Inflammatory macrophage treated with lipopolysaccharide for 1 hour (primary cell): ENCODE data around the gene NEDD8.

ENCODE experiments used
- DNase-seq, 2 donors: peaks; one replicate each; pipeline ENCODE4 v3.0.0-alpha.2; 2020 to 2022

The NEDD8 gene

DNA sequence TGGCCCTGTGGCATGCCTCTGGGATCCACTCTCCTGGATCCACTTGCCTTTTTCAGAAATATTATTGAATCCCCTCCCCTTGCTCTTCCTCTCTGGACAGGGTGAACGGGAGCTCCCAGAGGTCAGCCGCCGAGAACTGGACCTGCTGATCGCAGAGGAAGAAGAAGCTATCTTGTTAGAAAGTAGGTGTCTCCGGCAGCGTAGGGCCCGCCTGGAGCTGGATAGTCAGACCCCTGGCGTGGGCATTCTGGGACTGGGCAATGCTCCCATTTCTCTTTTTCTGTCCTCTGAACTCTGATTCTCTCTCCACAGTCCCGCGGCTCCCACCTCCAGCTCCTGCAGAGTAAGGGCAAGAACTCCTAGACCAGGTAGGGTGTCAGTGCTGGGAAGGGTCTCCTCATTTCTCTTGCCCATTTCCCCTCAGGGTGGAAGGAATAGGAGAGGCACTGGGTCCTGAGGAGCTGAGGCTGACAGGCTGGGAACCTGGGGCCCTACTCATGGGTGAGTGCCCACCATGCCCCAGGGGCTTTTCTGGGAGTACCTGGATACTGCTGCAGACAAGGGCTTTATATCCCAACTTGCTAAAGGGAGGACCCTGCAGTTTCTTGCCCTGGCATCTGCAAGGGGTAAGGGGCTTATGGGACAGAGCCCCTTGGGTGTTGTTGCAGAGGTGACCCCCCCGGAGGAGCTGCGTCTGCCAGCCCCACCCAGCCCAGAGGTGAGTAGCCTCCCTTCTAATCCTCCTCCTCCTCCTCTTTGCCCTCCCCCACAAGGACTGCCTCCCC, 54.9 kb downstream of the NEDD8 start:
- no peak for DNase-seq

DNA sequence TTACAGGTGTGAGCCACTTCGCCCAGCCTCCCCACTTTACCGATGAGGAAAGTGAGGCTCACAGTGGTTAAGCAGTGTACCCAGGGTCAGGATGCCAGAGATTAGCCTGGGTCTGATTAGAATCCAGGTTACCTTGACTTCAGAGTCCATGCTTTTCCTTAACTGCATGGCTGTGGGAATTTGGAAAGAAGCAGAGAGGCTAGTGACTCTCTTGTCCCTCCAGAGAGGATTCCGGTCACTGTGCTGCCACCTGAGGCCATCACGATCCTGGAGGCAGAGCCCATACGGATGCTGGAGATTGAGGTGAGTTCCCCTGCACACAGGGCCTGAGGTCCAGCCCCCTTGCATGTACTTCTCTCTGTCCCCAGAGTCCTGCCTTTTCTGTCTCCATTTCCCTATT, 55.6 kb downstream of the NEDD8 start:
- DNase-seq: no peak

DNA sequence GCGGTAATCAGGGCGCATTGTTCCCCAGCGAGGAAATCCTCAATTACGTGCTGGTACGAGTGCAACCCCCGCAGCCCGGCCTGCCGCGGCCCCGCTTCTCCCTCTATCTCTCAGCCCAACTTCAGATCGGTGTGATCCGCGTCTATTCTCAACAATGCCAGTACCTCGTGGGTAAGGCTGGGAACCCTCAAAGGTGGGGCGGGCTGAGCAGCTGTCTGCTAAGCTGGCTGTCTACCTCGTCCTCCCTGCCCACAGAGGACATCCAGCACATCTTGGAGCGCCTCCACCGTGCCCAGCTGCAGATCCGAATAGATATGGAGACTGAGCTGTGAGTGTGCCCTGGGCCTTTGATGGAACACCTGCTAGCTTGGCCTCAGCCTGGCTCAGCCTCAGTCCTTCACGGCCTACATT, 59.3 kb downstream of the NEDD8 start:
- no peak for DNase-seq

DNA sequence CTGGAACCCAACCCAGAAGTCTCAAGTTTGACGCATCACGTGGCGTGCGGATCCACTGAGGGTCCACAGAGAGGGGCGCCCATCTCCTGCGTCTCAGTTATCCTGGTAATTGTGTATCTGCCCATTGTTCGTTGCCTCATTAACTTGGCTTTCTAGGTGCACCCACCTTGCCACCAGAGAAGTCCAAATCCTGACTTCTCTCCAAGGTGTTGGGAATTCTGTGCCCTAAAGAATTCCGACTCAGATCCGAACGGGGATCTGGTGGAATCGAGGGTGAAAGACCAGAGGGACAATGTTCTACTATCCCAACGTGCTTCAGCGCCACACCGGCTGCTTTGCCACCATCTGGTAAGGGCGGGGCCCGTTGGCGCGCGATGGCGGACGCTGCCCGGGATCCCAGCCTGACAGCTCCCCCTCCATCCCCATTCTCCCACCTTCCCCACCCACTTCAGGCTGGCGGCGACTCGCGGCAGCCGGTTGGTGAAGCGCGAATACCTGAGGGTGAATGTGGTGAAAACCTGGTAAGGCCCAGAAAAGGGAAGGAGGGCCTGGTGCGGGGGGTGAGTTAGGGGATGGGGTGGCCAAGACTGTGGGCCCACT, 59.8 kb downstream of the NEDD8 start:
- no peak for DNase-seq

DNA sequence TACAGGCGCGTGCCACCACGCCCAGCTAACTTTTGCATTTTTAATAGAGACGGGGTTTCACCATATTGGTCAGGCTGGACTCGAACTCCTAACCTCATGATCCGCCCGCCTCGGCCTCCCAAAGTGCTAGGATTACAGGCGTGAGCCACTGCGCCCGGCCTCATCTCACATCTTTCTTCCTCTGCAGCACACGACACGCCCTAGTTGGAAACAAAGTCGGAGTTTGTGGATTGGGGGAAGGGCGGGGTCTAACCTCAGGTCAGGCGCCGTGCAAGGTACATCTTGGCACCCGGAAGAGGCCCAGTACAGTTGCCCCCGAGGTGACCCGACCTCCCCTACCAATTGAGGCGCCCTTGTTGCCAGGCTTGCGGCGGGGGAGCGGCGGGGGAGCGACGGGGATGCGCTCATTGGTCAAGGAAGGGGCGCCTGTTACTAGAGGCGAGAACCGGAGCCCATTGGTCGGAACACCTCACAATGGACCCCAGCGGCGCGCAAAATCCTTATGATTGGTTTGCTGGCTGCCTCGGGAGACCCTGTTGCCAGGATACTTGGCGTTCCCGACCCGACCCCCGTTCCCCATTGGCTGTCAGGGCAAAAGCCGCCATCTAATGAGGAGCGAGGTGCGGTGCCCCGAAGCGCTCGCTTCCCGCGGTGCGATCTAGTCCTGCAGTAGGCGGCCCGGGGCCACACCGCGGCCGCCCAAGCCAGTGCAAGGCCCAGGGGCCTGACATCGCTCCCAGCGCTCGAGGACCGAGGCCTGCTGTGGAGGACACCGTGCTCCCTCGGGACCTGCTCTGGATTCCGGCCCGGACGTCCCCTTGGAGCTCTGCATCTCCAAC, 60.5 kb downstream of the NEDD8 start, which contains the start of gene REC8:
Gene REC8 (plus strand): TSS at position 659 of the 839 bp plus-strand sequence. CDS start 473 bp downstream, outside the sequence.
- DNase-seq: no peak

DNA sequence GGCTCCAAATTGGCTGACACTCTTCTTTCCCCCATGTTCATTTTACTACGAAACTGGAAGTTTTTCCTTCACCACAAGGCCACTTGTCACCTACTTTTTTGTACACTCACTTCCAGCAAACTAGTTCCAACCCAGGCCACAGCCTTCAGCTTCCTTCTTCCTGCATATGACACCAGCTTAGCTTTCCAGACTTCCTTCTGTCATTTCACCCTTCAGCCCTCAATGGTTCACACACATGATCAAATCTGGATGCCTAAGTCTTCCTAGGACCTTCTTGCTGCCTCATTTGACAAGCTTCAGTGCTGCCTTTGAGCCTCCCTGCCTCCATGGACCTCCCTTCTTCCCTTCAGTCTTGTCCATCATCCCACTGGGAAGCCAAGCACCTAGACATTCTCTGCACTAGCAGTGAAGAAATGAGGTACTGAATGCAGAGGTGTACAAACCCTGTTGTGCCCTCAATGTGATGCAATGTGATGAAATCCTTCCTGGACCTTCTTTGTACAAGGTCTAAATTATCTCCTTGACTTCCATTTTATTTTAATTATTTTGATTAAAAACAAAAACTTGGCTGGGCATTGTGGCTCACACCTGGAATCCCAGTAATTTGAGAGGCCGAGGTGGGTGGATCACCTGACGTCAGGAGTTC, 64.6 kb downstream of the NEDD8 start:
- DNase-seq: peak; percentile 51 to 56
